ENCODE measurements around the gene DLL3. TPM values are rescaled to one million over a fixed set of nuclear protein-coding genes. Genes with fewer than 3 reads are reported as not detected.

Gene DLL3
- total and polyA plus RNA-seq, 2 donors = 0.14 TPM

GRCh38 chr19:39539165-39539517 is 40.4 kb downstream of the DLL3 start:
- H3K36me3 ChIP-seq (ENCODE audit: control insufficient read depth in 2 of 2, insufficient read depth in 2 of 2, low read length in 1 of 2) = peaks cover 0 to 2% of the 10 kb centered on the region in 2 donors
- peak overlapping the region in 1 of 2 donors; percentile 46 for H3K27ac ChIP-seq (ENCODE audit: low read depth in 1 of 2, low read length in 1 of 2)
- no peaks in the 10 kb centered on the region for H3K27me3 ChIP-seq (ENCODE audit: control insufficient read depth in 2 of 2, insufficient read depth in 1 of 2, low read length in 1 of 2)
- no peaks in the 10 kb centered on the region for H3K4me1 ChIP-seq (ENCODE audit: control insufficient read depth in 2 of 2, insufficient read depth in 2 of 2, low read length in 2 of 2)
- no peaks in the 10 kb centered on the region for H3K9me3 ChIP-seq (ENCODE audit: control insufficient read depth in 2 of 2, insufficient read depth in 1 of 2, low read length in 1 of 2)
- peak overlapping the region; percentile 82 to 89 for H3K4me3 ChIP-seq (ENCODE audit: low read length in 2 of 2)
- peak in 3 of 9 donors; percentile 22 to 60 (median 36) for DNase-seq (ENCODE audit: low read depth in 6 of 9, low spot score in 9 of 9)
- WGBS = 4% methylated on average over 10 of the region's 10 CpGs

DNA sequence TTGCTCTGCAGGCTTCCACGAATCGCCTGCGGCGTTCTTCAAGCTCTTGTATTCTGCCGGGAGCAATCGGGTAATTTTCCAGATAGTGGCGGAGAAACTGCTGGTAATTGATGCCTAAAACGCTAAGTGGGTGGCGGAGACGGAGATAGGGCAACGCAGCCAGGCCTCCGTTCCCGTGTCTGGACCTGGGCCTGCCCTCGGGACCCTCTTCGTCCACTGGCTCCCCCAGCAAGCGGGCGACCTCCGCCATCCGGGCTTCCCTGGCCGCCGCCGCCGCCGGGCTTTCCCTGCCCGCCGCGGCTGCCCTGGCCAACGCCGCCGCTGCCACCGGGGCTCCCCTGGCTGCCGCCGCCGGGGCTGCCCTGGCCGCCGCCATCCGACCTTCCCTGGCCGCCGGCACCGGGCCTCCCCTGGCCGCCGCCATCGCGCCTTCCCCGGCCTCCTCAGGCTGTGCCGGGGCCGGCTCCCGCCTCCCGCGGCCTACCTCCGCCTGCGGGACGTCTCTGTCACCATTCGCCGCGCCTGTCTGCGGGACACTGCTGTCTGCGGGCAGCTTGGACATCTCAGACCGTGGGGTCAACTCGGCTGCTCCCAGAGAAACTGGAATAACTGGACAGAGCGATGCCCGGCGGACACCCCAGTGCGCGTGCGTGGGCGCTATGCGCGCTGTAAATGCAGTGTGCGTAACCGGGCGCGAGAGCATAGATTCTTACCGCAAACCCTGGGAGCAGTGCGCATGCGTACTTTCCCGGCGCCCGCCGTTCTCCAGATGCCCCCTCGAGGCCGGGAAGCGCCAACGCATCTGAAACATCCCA is 41.0 kb downstream of the DLL3 start, which contains the start of gene EID2:
EID2 (minus strand) TSS at position 644 of the 815 bp plus-strand sequence; CDS start at position 562, 82 bp downstream.
- Histone ChIP-seq H3K36me3 (ENCODE audit: control insufficient read depth in 2 of 2, insufficient read depth in 2 of 2, low read length in 1 of 2) (peaks cover 0 to 2% of the 10 kb centered on the region in 2 donors), H3K27me3 (ENCODE audit: control insufficient read depth in 2 of 2, insufficient read depth in 1 of 2, low read length in 1 of 2) (no peaks in the 10 kb centered on the region), H3K27ac (ENCODE audit: low read depth in 1 of 2, low read length in 1 of 2) (peak within 1 kb of the TSS; percentile 88 to 92), H3K4me3 (ENCODE audit: low read length in 2 of 2) (peak within 1 kb of the TSS; percentile 82 to 89), H3K9me3 (ENCODE audit: control insufficient read depth in 2 of 2, insufficient read depth in 1 of 2, low read length in 1 of 2) (no peaks in the 10 kb centered on the region), H3K4me1 (ENCODE audit: control insufficient read depth in 2 of 2, insufficient read depth in 2 of 2, low read length in 2 of 2) (no peaks in the 10 kb centered on the region)
- under 1% methylated on average over 84 of the region's 84 CpGs for WGBS
- peak; percentile 81 to 96 (median 91) for DNase-seq (ENCODE audit: low read depth in 6 of 9, low spot score in 9 of 9)

DNA sequence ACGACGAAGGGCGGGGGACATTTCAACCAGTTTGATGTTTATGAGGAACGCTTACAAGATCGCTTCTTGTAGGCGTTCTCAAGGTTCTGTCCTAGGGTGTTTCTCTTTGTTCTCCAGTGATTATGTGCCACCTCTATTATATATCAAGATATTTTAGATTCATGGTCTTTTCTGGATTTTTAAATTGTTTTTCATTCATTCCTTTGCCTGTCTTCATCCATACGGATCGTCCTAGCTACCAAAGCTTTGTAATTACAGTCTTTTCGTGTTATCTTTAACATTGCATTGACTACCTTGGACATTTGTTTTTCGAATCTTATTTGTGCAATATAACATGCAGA is 41.6 kb downstream of the DLL3 start:
- WGBS = 20% methylated on average over 10 of the region's 10 CpGs
- no peaks in the 10 kb centered on the region for H3K9me3 ChIP-seq (ENCODE audit: control insufficient read depth in 2 of 2, insufficient read depth in 1 of 2, low read length in 1 of 2)
- H3K4me1 ChIP-seq (ENCODE audit: control insufficient read depth in 2 of 2, insufficient read depth in 2 of 2, low read length in 2 of 2) = no peaks in the 10 kb centered on the region
- H3K27me3 ChIP-seq (ENCODE audit: control insufficient read depth in 2 of 2, insufficient read depth in 1 of 2, low read length in 1 of 2) = no peaks in the 10 kb centered on the region
- peaks cover 0 to 2% of the 10 kb centered on the region in 2 donors for H3K36me3 ChIP-seq (ENCODE audit: control insufficient read depth in 2 of 2, insufficient read depth in 2 of 2, low read length in 1 of 2)
- H3K4me3 ChIP-seq (ENCODE audit: low read length in 2 of 2) = no peak overlapping the region
- no peak overlapping the region for H3K27ac ChIP-seq (ENCODE audit: low read depth in 1 of 2, low read length in 1 of 2)
- no peak for DNase-seq (ENCODE audit: low read depth in 6 of 9, low spot score in 9 of 9)

- no peak for DNase-seq (ENCODE audit: low read depth in 6 of 9, low spot score in 9 of 9)
- no peaks in the 10 kb centered on the region for H3K9me3 ChIP-seq (ENCODE audit: control insufficient read depth in 2 of 2, insufficient read depth in 1 of 2, low read length in 1 of 2)
- WGBS = 84% methylated on average over 2 of the region's 2 CpGs
- H3K27ac ChIP-seq (ENCODE audit: low read depth in 1 of 2, low read length in 1 of 2) = no peak overlapping the region
- peaks cover 0 to 2% of the 10 kb centered on the region in 2 donors for H3K36me3 ChIP-seq (ENCODE audit: control insufficient read depth in 2 of 2, insufficient read depth in 2 of 2, low read length in 1 of 2)
- no peak overlapping the region for H3K4me3 ChIP-seq (ENCODE audit: low read length in 2 of 2)
- peaks cover 0 to 3% of the 10 kb centered on the region in 2 donors for H3K27me3 ChIP-seq (ENCODE audit: control insufficient read depth in 2 of 2, insufficient read depth in 1 of 2, low read length in 1 of 2)
- no peaks in the 10 kb centered on the region for H3K4me1 ChIP-seq (ENCODE audit: control insufficient read depth in 2 of 2, insufficient read depth in 2 of 2, low read length in 2 of 2)
Observed at GRCh38 chr19:39542206-39542605, 43.5 kb downstream of the DLL3 start.

GRCh38 chr19:39543477-39543857 is 44.7 kb downstream of the DLL3 start:
- no peak for DNase-seq (ENCODE audit: low read depth in 6 of 9, low spot score in 9 of 9)
- Histone ChIP-seq H3K27me3 (ENCODE audit: control insufficient read depth in 2 of 2, insufficient read depth in 1 of 2, low read length in 1 of 2) (peaks cover 0 to 3% of the 10 kb centered on the region in 2 donors), H3K9me3 (ENCODE audit: control insufficient read depth in 2 of 2, insufficient read depth in 1 of 2, low read length in 1 of 2) (no peaks in the 10 kb centered on the region), H3K27ac (ENCODE audit: low read depth in 1 of 2, low read length in 1 of 2) (no peak overlapping the region), H3K4me1 (ENCODE audit: control insufficient read depth in 2 of 2, insufficient read depth in 2 of 2, low read length in 2 of 2) (no peaks in the 10 kb centered on the region), H3K4me3 (ENCODE audit: low read length in 2 of 2) (no peak overlapping the region), H3K36me3 (ENCODE audit: control insufficient read depth in 2 of 2, insufficient read depth in 2 of 2, low read length in 1 of 2) (no peaks in the 10 kb centered on the region)
- 94% methylated on average over 3 of the region's 3 CpGs for WGBS

DNA sequence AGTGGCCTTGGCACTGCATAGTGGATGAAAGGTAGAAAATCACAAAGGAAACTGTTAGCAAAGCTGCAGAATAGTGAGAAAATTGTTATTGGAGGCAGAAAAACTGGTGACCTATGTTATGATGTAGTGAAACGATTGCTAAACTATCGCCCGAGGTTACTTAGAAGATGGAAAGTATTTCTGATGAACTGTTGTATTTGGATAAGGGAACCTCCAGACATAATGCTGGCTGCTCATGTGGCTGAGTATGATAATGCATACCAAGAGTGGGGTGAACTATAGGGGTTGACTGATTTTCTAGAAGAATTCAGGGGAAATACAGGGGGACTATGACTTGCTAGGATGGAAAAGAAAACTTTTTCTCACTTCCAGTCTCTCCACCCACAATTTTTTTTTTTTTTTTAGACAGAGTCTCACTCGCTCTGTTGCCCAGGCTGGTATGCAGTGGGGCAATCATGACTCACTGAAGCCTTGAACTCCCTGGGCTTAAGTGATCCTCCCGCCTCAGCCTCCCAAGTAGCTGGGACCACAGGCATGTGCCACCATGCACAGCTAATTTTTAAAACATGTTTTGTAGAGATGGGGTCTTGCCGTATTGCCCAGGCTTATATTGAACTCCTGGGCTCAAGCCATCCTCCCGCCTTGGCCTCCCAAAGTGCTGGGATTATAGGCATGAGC is 45.6 kb downstream of the DLL3 start:
- Histone ChIP-seq H3K9me3 (ENCODE audit: control insufficient read depth in 2 of 2, insufficient read depth in 1 of 2, low read length in 1 of 2) (no peaks in the 10 kb centered on the region), H3K27ac (ENCODE audit: low read depth in 1 of 2, low read length in 1 of 2) (no peak overlapping the region), H3K36me3 (ENCODE audit: control insufficient read depth in 2 of 2, insufficient read depth in 2 of 2, low read length in 1 of 2) (no peaks in the 10 kb centered on the region), H3K4me1 (ENCODE audit: control insufficient read depth in 2 of 2, insufficient read depth in 2 of 2, low read length in 2 of 2) (no peaks in the 10 kb centered on the region), H3K4me3 (ENCODE audit: low read length in 2 of 2) (no peak overlapping the region), H3K27me3 (ENCODE audit: control insufficient read depth in 2 of 2, insufficient read depth in 1 of 2, low read length in 1 of 2) (peaks cover 0 to 3% of the 10 kb centered on the region in 2 donors)
- WGBS = 97% methylated on average over 7 of the region's 7 CpGs
- no peak for DNase-seq (ENCODE audit: low read depth in 6 of 9, low spot score in 9 of 9)

- 8% methylated on average over 1 of the region's 1 CpG for WGBS
- DNase-seq (ENCODE audit: low read depth in 6 of 9, low spot score in 9 of 9) = no peak
- Histone ChIP-seq H3K4me1 (ENCODE audit: control insufficient read depth in 2 of 2, insufficient read depth in 2 of 2, low read length in 2 of 2) (no peaks in the 10 kb centered on the region), H3K9me3 (ENCODE audit: control insufficient read depth in 2 of 2, insufficient read depth in 1 of 2, low read length in 1 of 2) (no peaks in the 10 kb centered on the region), H3K27ac (ENCODE audit: low read depth in 1 of 2, low read length in 1 of 2) (no peak overlapping the region), H3K36me3 (ENCODE audit: control insufficient read depth in 2 of 2, insufficient read depth in 2 of 2, low read length in 1 of 2) (no peaks in the 10 kb centered on the region), H3K27me3 (ENCODE audit: control insufficient read depth in 2 of 2, insufficient read depth in 1 of 2, low read length in 1 of 2) (peaks cover 0 to 3% of the 10 kb centered on the region in 2 donors), H3K4me3 (ENCODE audit: low read length in 2 of 2) (no peak overlapping the region)
Observed at GRCh38 chr19:39544911-39545310, 46.2 kb downstream of the DLL3 start.

- Histone ChIP-seq H3K36me3 (ENCODE audit: control insufficient read depth in 2 of 2, insufficient read depth in 2 of 2, low read length in 1 of 2) (no peaks in the 10 kb centered on the region), H3K4me1 (ENCODE audit: control insufficient read depth in 2 of 2, insufficient read depth in 2 of 2, low read length in 2 of 2) (no peaks in the 10 kb centered on the region), H3K9me3 (ENCODE audit: control insufficient read depth in 2 of 2, insufficient read depth in 1 of 2, low read length in 1 of 2) (no peaks in the 10 kb centered on the region), H3K27me3 (ENCODE audit: control insufficient read depth in 2 of 2, insufficient read depth in 1 of 2, low read length in 1 of 2) (peaks cover 0 to 5% of the 10 kb centered on the region in 2 donors), H3K4me3 (ENCODE audit: low read length in 2 of 2) (no peak overlapping the region), H3K27ac (ENCODE audit: low read depth in 1 of 2, low read length in 1 of 2) (no peak overlapping the region)
- 84% methylated on average over 8 of the region's 8 CpGs for WGBS
- DNase-seq (ENCODE audit: low read depth in 6 of 9, low spot score in 9 of 9) = no peak
Observed at GRCh38 chr19:39546599-39546998, 47.9 kb downstream of the DLL3 start.

- H3K36me3 ChIP-seq (ENCODE audit: control insufficient read depth in 2 of 2, insufficient read depth in 2 of 2, low read length in 1 of 2) = no peaks in the 10 kb centered on the region
- H3K9me3 ChIP-seq (ENCODE audit: control insufficient read depth in 2 of 2, insufficient read depth in 1 of 2, low read length in 1 of 2) = no peaks in the 10 kb centered on the region
- H3K4me3 ChIP-seq (ENCODE audit: low read length in 2 of 2) = no peak overlapping the region
- DNase-seq (ENCODE audit: low read depth in 6 of 9, low spot score in 9 of 9) = no peak
- no peak overlapping the region for H3K27ac ChIP-seq (ENCODE audit: low read depth in 1 of 2, low read length in 1 of 2)
- no peaks in the 10 kb centered on the region for H3K4me1 ChIP-seq (ENCODE audit: control insufficient read depth in 2 of 2, insufficient read depth in 2 of 2, low read length in 2 of 2)
- 95% methylated on average over 5 of the region's 5 CpGs for WGBS
- H3K27me3 ChIP-seq (ENCODE audit: control insufficient read depth in 2 of 2, insufficient read depth in 1 of 2, low read length in 1 of 2) = peaks cover 0 to 14% of the 10 kb centered on the region in 2 donors
Observed at GRCh38 chr19:39550197-39550596, 51.5 kb downstream of the DLL3 start.
